Natural killer cell (primary cell): ENCODE results near the gene FBXW4. TPM values are rescaled to one million over a fixed set of nuclear protein-coding genes. Genes with fewer than 3 reads are reported as not detected.
A peak's percentile ranks its signal among the peaks of the same experiment; 100 is the strongest.

Experiments
- ATAC-seq, 3 donors: fragments of 150-1000 bp in 2 of 3; fragments of 200-7000 bp in 1 of 3; cut with Tn5 transposase; 1 replicate in 1 of 3; 2 replicates in 2 of 3; pipeline ENCODE4 v1.10.0; 2021; ENCODE audit warnings: mild to moderate bottlenecking in 2 of 3, moderate library complexity in 2 of 3
- DNase-seq, 2 donors: peaks; one replicate each; pipeline versions ENCODE4 v3.0.0 to v3.0.0-alpha.2; 2013 to 2021; ENCODE audit warnings: mixed read lengths in 1 of 2
- H3K27ac ChIP-seq: one replicate; pipeline ENCODE4 v1.5.1; 2013; ENCODE audit warnings: mild to moderate bottlenecking, low read length
- H3K27me3 ChIP-seq: one replicate; pipeline ENCODE4 v1.6.1; 2013; ENCODE audit warnings: low read length; ENCODE audit not compliant: control insufficient read depth, insufficient read depth
- H3K36me3 ChIP-seq: one replicate; pipeline ENCODE4 v1.6.1; 2013; ENCODE audit warnings: low read length; ENCODE audit not compliant: control insufficient read depth, insufficient read depth
- H3K4me1 ChIP-seq: one replicate; pipeline ENCODE4 v1.6.1; 2013; ENCODE audit warnings: low read length; ENCODE audit not compliant: control insufficient read depth, insufficient read depth
- H3K4me3 ChIP-seq: one replicate; pipeline ENCODE4 v1.5.1; 2013; ENCODE audit warnings: low read length
- H3K9me3 ChIP-seq: one replicate; pipeline ENCODE4 v1.6.1; 2013; ENCODE audit warnings: low read length; ENCODE audit not compliant: control insufficient read depth, insufficient read depth
- H3K27ac Mint-ChIP-seq, 2 donors: one replicate each; pipeline ENCODE4 v1.8.0; 2022; ENCODE audit warnings: mild to moderate bottlenecking in 2 of 2, mixed read lengths in 2 of 2, moderate library complexity in 1 of 2
- H3K27me3 Mint-ChIP-seq, 2 donors: one replicate each; pipeline ENCODE4 v1.8.0; 2022; ENCODE audit warnings: low read depth in 2 of 2, mixed read lengths in 2 of 2
- H3K36me3 Mint-ChIP-seq: one replicate; pipeline ENCODE4 v1.8.0; 2022; ENCODE audit warnings: mixed read lengths
- H3K4me1 Mint-ChIP-seq, 2 donors: one replicate each; pipeline ENCODE4 v1.8.0; 2022; ENCODE audit warnings: mixed read lengths in 2 of 2
- H3K4me3 Mint-ChIP-seq: one replicate; pipeline ENCODE4 v1.8.0; 2022; ENCODE audit warnings: mild to moderate bottlenecking, moderate library complexity, mixed read lengths
- H3K9me3 Mint-ChIP-seq, 2 donors: one replicate each; pipeline ENCODE4 v1.8.0; 2022; ENCODE audit warnings: mixed read lengths in 2 of 2
- CTCF ChIP-seq: fragments of 200-600 bp; IDR thresholded peaks from one replicate; pipeline ENCODE4 v1.8.0; 2022; ENCODE audit warnings: antibody characterized with exemption
- WGBS: methylation state at CpG from one replicate; pipeline ENCODE4 v1.1.7; 2013; ENCODE audit warnings: missing lambda C conversion rate; ENCODE audit not compliant: insufficient coverage; 5-methylcytosine and 5-hydroxymethylcytosine counted together
- intact Hi-C: fragments of 100-400 bp; cut with micrococcal nuclease; formaldehyde crosslinking; loops from one replicate; pipeline ENCODE4 v1.14.2; 2022
- total RNA-seq, 4 donors: library from RNA; stranded (reverse); fragments of 120-200 nt in 1 of 4; gene quantifications; one replicate each; pipeline versions ENCODE4 v1.2.3 to v1.2.4, GENCODE V29; 2013 to 2022

Gene FBXW4
- total RNA-seq, 3 donors from 2014 or later (not counting 1 experiment from before 2014, with no cell fraction given), result 85.9 to 106 (median 91.9) TPM

- peaks cover 8% of the 10 kb centered on the region for H3K4me1 ChIP-seq
- Mint-ChIP-seq H3K4me3 (no peak overlapping the region), H3K36me3 (no peaks in the 10 kb centered on the region), H3K4me1 (peaks cover 75 to 76% of the 10 kb centered on the region in 2 donors), H3K9me3 (no peaks in the 10 kb centered on the region), H3K27me3 (no peaks in the 10 kb centered on the region), H3K27ac (peak overlapping the region in 1 of 2 donors; percentile 54)
- no peak for DNase-seq
- no peak overlapping the region for H3K4me3 ChIP-seq
- 98% methylated on average over 5 of the region's 5 CpGs for WGBS
- peaks cover 2% of the 10 kb centered on the region for H3K36me3 ChIP-seq
- no peaks in the 10 kb centered on the region for H3K27me3 ChIP-seq
- intact Hi-C loops, result no loop called here
- no peak overlapping the region for H3K27ac ChIP-seq
- H3K9me3 ChIP-seq, result no peaks in the 10 kb centered on the region
- TF ChIP-seq CTCF, result no peak
- ATAC-seq, result no peak
Measured at GRCh38 chr10:101686133-101686925, 8.6 kb downstream of the FBXW4 start.

- Mint-ChIP-seq H3K27ac (peak overlapping the region in 1 of 2 donors; percentile 4), H3K9me3 (no peaks in the 10 kb centered on the region)
- WGBS, result 100% methylated on average over 1 of the region's 1 CpG
Measured at GRCh38 chr10:101684782-101685181, 10.2 kb downstream of the FBXW4 start.

GRCh38 chr10:101683276-101683675 lies 11.7 kb downstream of the FBXW4 start:
- WGBS, result 99% methylated on average over 3 of the region's 3 CpGs
- H3K4me3 ChIP-seq, result no peak overlapping the region
- ATAC-seq, result no peak
- no peak overlapping the region for H3K27ac ChIP-seq
- intact Hi-C loops, result no loop called here
- H3K9me3 Mint-ChIP-seq, result no peaks in the 10 kb centered on the region
- TF ChIP-seq CTCF, result no peak
- peaks cover 2% of the 10 kb centered on the region for H3K36me3 ChIP-seq
- no peaks in the 10 kb centered on the region for H3K9me3 ChIP-seq
- no peak for DNase-seq
- H3K4me1 ChIP-seq, result peaks cover 4% of the 10 kb centered on the region
- peak overlapping the region; percentile 10 to 60 for H3K27ac Mint-ChIP-seq
- peaks cover 48 to 50% of the 10 kb centered on the region in 2 donors for H3K4me1 Mint-ChIP-seq
- H3K36me3 Mint-ChIP-seq, result no peaks in the 10 kb centered on the region
- H3K27me3 ChIP-seq, result no peaks in the 10 kb centered on the region
- H3K27me3 Mint-ChIP-seq, result no peaks in the 10 kb centered on the region
- H3K4me3 Mint-ChIP-seq, result no peak overlapping the region

More at GRCh38 chr10:101684782-101685181, 10.2 kb downstream of the FBXW4 start:
- intact Hi-C loops, result no loop called here
- ATAC-seq, result no peak
- no peak overlapping the region for H3K27ac ChIP-seq
- no peaks in the 10 kb centered on the region for H3K27me3 ChIP-seq
- no peaks in the 10 kb centered on the region for H3K36me3 Mint-ChIP-seq
- no peaks in the 10 kb centered on the region for H3K9me3 ChIP-seq
- H3K36me3 ChIP-seq, result peaks cover 2% of the 10 kb centered on the region
- no peak overlapping the region for H3K4me3 Mint-ChIP-seq
- no peak for DNase-seq
- H3K4me3 ChIP-seq, result no peak overlapping the region
- no peaks in the 10 kb centered on the region for H3K27me3 Mint-ChIP-seq
- H3K4me1 ChIP-seq, result peaks cover 4% of the 10 kb centered on the region
- peaks cover 60 to 61% of the 10 kb centered on the region in 2 donors for H3K4me1 Mint-ChIP-seq
- no peak for TF ChIP-seq CTCF
